Activated CD8-positive, alpha-beta memory T cell treated with anti-CD3 and anti-CD28 coated beads, Interleukin-2, amount 50 U/mL, for 24 hours (primary cell): ENCODE data around the gene APOL3.
"Not testable (repeated sequence)": the region's sequence is repeated elsewhere in the genome, so short reads cannot be mapped to it uniquely, and the experiment has no call there.

Experiments
- DNase-seq: peaks from one replicate; pipeline ENCODE4 v3.0.0-alpha.2; 2020; ENCODE audit errors: extremely low read depth

Gene APOL3

DNA sequence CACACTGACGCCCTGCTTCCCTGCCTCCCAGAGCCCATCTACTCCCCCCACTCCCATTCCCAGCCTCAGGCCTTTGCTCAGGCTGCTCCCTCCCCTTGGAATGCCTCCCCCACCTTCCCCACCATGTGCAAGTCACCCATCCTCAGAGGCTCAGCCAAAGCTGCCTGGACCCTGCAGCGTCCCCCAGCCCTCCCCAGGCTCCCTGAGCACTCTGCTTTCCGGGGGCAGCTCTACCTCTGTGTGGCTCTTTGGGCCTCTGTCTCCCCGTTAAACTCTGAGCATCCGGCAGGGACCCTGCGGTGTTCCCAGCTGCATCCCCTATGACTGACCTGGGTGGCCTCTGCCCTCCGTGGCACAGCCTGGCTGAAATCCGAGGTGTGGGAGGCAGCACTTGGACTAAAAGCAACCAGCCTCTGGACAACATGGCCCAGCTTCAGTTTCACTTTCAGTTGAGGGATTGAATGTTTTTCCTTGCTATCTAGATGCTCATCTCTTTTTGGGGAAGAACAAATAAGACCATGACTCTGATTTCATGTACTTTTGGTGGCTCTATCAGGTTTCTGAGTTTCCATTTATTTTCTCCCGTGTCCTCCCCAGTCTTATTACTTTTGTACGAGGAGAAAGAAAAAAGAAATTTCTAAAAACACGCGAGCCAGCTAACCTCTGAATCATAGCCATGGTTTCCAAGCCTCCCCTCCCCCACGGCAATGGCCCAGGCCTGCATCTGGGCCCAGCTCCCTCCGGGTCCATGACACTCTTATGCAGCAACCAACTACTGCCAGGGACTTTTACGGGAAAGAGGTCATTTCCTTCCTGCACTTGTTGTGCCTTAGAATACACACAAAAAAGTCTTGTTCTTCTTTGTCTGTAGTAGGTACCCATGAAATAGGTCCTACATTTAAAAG lies 3.8 kb downstream of the APOL3 start:
- peak; percentile 36 for DNase-seq

DNA sequence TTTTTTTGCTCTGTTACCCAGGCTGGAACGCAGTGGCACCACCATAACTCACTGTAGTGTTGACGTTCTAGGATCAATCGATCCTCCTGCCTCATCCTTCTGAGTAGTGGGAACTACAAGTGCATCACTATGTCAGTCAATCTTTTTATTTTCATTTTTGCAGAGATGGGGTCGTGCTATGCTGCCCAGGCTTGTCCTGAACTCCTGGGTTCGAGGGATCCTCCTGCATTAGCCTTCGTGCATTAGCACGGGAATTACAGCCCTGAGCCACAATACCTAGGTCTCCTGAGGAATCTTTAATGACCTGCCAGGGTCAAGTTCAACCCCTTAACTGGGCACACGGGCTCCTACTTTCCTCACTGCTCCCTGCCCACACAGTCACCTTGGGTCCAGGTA lies 4.4 kb downstream of the APOL3 start:
- no peak for DNase-seq

DNA sequence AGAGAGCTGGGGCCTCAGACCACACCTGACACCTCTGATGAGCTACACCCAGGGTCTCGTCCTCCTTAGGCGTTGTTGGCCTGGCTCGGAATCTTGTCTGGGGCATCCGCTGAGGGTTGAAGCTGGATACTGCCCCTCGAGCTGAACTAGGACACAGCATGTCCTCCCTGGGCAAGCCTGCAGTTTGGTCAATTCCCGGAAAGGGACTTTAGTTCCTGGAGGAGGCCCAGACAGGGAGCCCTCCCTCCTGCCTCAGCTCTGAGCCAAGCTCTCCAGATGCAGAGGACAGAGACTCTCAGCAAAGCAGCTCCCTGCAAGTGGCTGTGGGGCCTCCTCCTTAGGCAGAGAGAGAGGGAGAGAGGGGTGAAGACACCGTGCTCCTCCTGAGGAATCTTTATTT lies 4.9 kb downstream of the APOL3 start:
- DNase-seq, result no peak

DNA sequence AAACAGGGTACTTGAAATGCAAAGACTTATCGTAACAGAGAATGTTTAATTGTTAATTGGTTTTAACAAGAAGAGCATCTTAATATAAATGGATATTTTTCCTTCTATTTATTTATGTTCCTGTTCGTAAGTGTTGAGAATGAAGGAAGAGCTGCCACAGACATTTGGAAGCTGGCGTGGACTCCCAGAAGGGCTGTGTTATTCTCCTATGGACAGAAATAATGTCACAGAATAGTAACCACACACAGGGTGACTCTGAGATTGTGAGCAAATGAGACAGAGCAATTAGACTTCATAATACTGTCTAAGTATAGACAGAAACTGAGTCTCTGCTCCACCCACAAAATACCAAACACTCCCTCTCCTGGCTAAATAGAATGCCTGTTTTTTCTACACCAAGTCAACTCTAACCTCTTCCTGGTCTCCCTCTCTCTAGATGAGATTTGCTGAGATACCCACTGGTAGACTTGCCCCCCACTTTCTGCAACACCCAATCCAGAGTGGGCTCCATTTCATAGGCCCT lies 6.1 kb downstream of the APOL3 start:
- no peak for DNase-seq

DNA sequence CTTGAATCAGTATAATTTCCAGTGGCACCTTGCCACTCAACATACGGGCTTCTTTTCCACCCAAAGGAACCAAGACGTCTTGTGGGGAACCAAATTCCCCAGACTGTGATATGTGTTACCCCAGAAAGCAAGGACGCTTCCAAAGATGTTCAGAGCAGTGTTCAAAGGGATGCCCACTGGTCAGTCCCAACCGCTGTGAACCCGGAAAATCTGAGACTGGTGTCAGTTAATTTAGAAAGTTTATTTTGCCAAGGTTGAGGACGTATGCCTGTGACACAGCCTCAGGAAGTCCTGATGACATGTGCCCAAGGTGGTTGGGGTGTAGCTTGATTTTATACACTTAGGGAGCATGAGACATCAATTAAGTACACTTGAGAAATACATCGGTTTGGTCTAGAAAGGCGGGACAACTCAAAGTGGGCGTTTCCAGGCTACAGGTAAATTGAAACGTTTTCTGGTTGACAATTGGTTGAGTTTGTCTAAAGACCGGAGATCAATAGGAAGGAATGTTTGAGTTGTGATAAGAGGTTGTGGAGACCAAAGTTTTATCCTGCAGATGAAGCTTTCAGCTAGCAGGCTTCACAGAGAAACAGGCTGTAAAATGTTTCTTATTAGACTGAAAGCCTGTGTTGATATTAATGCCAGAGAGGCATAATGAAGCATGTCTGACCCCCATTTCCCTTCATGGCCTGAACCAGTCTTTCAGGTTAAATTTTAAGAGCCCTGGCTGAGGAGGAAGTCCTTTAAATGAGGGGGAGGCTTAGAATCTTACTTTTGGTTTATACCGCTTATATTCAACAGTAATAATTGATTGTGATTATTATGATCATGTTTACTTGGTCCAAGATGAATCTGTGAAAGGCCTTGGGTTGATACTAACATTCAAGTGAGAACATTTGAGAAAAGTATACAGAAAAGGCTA lies 6.8 kb downstream of the APOL3 start:
- DNase-seq, result no peak

DNA sequence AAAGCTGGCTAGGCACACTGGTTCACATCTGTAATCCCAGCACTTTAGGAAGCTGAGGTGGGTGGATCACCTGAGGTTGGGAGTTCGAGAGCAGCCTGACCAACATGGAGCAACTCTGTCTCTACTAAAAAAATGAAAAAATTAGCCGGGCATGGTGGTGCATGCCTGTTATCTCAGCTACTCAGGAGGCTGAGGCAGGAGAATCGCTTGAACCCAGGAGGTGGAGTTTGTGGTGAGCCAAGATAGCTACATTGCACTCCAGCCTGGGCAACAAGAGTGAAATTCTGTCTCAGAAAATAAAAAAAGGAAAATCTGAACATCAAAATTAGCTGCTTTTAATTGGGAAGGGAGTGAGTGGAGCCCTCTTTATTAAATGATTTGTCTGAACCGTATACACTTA lies 7.7 kb downstream of the APOL3 start:
- not testable (repeated sequence) for DNase-seq

DNA sequence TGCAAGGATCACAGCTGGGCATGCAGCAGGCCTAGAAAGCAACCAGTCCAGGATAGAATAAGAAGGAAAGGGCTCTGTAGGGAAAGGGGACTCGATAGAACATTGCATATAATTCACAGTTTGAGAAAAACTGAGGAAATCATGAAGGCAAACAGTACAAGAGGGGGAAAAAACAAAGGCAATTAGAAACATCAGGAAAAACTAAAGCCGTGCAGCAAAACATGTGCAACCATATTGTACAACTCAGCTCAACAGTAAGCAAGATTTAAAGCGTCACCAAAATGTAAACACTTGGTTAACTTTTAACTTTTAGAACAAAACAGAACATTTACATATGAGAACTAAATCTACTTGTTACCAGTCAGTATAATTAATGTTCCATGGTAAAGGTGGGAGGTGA lies 8.5 kb downstream of the APOL3 start:
- no peak for DNase-seq

DNA sequence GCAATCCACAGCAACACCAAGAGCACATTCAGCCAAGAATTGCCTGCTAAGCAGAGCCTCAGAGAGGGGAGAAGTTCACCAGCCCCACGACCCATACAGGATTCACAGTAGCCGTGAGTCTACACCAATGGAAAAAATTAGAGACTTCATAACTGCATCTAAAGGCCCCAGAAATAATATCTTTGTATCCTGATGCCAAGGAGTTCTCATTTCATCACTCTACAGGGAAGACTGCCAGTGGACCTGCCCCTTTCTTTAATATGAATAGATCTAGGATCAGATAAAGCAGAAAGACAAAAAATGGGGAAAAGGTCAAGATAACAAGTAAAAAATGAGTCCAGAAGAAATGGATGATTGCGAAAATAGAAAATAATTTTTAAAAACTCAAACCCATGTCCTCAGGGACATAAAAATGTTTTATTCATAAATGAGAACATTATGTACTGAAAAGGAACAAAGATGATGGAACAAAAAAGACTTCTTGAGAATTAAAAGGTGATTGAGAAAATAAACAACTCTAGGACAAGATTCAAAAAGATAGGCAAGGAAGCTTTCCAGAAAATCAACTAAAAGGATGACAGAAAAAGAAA lies 9.5 kb downstream of the APOL3 start:
- no peak for DNase-seq

DNA sequence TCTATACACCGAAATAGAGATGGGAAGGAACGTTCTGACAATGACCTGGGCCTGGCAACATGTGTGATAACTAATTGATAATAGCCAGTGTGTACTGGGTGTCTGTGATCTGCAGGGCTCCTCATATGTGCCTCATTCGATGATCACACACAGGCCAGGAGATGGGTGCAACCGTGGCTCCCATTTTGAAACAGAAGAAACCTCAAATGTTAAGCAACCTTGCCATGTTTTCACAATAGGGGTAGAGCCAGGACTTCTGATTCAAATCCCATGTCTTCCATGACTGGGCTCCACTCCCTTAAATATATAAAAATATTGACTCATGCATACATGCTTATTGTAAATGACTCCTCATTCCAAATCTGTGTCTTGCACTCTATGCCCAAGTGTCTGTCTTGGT lies 11.1 kb downstream of the APOL3 start:
- DNase-seq, result no peak

DNA sequence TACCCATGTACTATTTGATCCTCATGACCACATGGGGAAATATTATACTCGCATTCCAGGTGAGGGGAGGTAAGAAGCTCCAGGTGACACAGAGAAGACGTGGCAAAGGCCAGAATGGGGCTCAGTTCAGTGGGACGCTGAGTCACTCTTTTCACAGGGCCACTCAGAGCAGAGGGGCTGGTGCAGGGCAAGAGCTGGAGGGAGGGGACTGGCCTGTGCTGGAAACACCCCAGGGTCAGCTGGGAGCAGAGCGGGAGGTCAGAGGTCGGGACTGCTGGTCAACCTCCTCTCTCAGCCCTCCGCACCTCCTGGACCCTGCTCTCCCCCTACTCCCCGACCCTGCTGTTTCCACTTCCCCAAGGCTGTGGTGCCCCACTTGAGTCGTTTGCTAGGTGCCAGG lies 12.1 kb downstream of the APOL3 start:
- no peak for DNase-seq

DNA sequence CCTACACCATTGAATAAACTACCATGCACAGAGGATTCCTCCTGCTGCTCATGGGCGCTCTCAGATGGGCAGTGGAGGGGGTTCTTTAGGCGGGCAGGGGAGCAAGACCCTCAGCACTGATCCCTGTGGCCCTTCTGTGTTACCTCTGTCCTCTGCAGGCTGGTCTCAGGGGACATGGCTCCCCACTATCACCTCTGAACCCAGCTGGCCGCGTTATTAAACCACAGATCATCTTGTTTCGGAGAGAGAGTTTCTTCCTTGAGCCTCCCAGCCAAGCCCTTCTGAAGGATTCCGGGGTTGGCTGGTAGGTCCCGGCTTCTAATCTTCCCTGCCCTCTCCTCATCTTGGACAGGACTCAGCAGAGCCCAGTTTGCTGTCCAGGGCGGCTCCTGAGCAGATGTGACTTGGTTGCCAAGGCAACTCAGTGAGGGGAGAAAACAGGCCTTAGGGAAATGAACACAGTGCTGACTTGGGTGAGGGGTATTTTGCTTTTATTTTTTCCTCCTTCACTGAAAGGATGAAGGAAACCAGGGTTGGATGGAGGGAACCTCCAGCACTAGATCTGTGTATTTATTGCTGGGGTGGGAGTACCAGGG lies 13.3 kb downstream of the APOL3 start:
- no peak for DNase-seq

DNA sequence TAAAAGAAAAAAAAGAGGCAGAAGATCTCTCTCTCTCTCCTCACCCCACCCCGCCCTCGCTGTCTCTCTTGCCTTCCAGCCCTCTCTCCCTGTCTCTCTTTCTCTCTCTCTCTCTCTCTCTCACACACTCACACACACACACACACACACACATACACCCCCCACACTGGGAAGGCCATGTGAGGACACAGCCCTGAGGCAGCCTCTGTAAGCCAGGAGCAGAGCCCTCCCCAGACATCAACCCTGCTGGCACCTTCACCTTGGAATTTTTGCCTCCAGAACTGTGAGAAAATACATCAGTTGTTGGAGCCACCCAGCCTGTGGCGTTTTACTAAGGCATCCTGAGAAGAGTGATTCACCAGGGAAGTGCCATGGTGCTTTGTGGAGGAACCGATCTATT lies 14.7 kb downstream of the APOL3 start:
- DNase-seq, result no peak

DNA sequence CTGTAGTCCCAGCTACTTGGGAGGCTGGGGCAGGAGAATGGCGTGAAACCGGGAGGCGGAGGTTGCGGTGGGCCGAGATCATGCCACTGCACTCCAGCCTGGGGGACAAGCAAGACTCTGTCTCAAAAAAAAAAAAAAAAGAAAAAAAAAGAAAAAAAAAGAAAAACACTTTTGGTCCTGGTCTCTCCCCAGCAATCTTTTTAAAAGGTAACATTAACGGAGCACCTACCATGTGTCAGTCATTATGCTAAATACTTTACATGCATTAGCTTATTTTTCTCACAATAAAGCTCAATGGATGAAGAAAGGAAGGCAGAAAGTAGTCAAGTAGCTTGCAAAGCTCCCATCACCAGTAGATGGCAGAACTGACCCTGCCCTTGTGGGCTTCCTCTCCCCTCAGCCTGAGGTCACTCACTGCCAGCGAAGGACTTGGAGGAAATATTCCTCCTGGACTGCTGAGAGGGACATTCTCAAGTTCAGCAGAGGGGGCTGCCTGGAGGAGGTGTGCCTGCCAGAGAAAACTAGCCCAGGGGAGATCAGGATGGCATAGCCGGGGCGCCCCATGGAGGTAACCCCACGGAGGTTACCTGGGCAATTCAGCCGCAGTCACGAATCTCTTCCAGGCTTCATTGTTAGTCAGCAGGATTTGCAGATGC lies 15.5 kb downstream of the APOL3 start:
- DNase-seq, result no peak

DNA sequence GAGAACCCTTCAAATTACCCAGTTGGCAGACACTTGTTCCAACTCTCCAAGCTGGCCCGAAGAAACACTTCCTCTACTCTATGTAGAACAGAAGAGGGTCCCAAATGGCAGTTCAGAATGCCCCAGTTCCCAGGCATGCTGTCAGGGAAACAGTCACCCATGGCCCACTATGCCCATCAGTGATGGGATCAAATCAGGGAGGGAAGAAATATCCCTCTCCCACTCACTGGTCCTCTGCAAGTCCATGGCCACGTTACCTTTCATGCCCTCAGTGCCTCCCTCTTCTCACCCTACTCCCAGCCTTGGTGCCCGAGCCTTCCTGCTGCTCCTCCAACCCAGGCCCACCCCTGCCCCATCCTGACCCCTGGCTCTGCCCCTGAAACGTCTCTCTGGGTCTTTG lies 16.6 kb downstream of the APOL3 start:
- no peak for DNase-seq

DNA sequence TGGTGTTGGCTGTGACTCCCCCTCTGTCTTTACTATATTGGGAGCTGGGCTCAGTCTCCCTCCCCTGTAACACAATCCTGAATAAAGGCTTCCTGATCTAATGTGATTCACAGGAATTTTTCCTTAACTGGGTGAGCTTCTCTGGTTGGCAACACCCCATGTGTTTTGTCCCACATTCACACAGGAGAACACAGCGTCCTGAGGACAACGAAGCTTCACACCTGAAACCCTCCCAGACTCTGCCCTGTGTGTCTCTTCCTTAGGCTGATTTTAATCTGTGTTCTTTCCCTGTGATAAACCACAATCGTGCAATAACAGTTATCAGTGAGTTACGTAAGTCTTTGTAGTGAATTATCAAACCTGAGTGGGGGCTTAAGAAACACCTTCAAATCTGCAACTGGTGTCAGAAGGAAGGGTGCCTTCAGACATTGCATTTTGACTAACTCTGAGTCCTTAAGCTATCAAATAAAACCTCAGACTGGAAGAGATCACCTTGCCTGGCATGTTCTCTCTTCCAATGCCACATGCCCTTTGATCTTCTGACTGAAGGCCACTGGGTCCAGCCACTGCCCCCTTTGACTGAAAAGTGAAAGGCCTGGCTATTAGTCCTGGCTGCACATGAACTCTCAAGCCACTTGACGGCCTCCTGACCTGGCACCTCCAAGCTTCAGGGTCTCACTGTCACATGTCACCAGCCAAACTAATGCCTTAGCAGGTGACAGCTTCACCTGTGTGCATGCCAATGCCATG lies 17.3 kb downstream of the APOL3 start:
- DNase-seq, result no peak

DNA sequence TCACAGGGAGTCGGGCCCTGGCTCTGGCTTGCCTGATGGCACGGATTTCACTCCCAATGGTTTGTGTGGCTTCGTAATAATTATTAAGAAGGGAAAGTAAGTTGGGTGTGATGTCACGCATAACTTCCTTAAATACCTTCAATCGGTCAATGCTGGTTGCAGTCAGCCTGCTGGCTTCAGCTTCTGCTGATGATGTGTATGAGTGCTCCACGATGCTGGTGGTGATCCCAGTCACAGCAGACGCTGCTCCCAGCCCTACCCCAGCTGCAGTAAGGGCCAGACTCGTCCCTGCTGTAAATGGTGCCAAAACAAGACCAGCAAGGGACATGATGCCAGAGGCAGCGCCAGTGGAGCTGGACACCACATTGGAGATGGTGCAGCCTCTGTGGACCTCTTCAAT lies 19.1 kb downstream of the APOL3 start:
- no peak for DNase-seq

DNA sequence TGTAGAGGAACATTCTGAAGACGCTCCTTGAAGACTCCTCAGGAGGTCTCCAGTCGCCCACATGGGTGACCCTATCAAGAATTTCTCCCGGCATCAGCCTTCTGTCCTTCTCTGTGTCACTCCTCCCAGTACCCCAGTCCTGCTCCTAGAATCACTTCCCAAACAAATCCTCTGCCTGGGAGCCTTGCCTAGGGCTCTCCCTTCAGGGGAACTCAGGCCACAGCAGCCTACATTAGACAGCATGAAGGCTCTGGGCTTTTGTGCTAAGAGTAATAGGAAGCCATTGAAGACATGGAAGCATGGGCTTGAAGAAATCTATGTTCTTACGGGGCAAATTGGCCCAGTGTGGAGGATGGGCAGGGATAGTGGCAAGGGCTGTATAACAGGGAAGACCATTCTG lies 21.8 kb downstream of the APOL3 start:
- DNase-seq, result not testable (repeated sequence)

DNA sequence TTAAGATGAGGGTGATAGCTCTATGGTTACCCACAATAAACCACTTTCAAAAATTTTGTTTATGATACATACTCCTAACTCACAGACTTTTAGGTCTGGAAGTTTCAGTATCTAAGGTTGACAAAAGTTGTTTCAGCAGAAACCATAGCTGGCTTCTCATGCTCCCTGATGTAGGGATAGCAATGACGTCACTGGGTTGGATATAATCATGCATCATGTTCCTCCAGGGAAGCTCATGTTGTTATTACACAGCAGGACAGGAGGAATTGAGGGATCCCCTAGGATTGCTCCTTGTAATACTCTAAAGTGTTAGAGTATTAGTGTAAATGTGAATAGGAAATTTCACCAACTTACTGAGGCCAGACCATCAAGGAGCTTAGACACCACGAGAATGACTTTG lies 23.6 kb downstream of the APOL3 start:
- DNase-seq, result no peak

DNA sequence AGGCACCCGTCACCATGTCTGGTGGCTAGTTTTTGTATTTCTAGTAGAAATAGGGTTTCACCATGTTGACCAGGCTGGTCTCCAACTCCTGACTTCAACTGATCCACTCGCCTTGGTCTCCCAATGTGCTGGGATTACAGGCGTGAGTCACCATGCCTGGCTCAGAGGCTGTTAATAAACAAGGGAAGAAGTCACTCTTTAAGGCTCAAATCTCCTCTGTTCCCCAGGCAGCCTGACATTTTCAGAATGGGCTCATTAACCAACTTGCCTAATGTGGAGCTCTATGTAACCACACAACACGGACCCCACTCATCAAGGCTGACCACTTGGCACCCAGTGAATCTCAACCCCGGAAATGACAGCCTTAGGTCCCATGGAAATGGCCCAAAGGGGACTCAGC lies 24.1 kb downstream of the APOL3 start:
- no peak for DNase-seq

DNA sequence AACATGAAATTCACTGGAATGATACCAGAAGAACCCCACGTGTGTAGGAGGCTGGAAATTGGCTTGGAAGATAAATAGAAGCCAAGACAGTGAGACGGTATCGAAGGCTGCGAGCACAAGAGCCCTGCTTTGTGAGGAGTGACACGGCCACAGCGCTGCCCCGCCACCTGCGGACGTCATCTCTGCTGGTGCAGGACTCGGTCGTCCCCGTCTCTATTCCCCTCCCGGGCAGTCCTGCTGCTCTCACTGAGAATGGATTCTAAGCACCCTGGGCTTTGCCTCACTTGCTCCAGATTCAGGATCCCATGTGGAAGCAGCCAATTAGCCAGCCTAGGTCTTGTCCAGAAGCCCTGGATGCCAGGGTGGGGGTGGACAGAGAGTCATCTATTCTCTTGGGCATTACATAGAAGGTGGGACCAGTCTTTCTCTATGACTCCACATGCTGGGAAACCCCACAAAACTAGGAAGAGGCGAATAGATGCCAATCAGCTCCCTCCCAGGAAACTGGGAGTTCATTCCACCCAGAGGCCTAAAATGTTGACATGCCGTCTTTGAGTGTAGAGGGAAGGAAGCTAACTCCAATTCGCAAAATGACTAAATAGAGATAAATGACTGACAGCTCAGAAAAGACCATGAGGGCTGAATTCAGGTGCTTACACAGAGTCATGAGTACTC lies 25.1 kb downstream of the APOL3 start:
- no peak for DNase-seq
